Transverse colon (tissue), 4 donors: Measurements from ENCODE around the gene NHLRC4.

Experiments
- CTCF ChIP-seq, 5 experiments: fragments of 200-600 bp in 3 of 5; fragments of 450-650 bp in 2 of 5; sonication (generic) in 3 of 5; IDR thresholded peaks; 1 replicate in 2 of 5; 2 replicates in 3 of 5; pipeline ENCODE4 v1.5.1; 2016 to 2017; ENCODE audit warnings: antibody characterized with exemption in 5 of 5, inconsistent platforms in 3 of 5, mild to moderate bottlenecking in 2 of 5, moderate library complexity in 1 of 5
- EP300 ChIP-seq: sonication (generic); formaldehyde crosslinking; IDR thresholded peaks from one replicate; pipeline ENCODE4 v1.6.1; 2017; ENCODE audit warnings: antibody characterized with exemption, low read depth
- POLR2A ChIP-seq: fragments of 450-650 bp; IDR thresholded peaks from one replicate; pipeline ENCODE4 v1.6.1; 2016; ENCODE audit warnings: antibody characterized with exemption, mild to moderate bottlenecking, moderate library complexity
- POLR2AphosphoS5 ChIP-seq, 3 donors: sonication (generic); formaldehyde crosslinking; IDR thresholded peaks; one replicate each; pipeline ENCODE4 v1.6.1; 2016; ENCODE audit warnings: antibody characterized with exemption in 3 of 3

DNA sequence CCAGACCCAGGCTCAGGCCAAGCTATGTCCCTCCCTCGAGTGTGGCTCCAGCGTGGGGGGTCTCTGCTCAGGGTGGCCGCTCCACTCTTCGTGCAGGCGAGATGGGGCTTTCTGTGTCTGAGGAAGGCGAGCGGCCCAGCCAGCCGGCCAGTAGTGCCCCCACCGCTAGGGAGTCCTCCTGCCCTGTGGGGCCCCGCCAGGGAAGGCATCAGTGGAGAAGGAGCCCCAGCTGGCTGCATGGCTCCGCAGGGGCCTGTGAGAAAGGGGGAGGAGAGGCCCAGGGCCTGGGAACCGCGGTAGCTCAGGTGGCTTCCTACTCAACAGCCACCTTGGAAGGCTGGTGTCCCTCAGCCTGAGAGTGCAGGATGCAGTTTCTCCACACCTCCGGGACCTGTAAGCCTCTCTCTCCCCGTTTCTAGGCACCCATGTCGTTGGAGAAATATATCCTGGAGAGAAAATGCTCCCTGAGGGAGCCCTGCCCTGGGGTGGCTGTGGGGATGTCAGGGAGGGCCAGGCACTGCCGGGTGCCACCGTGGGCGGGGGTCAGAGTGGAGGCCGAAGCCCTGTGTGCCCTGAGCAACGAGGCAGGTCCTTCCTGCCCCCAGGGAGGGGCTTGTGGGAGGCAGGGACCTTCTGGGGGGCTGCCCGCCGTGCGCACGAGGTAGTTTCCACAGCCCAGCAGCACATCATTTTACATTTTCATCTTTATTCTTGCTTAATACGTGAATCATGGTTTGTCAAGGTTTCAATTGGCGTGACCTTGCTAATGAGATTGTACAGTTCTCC, 6.3 kb downstream of the NHLRC4 start:
- no peak for TF ChIP-seq CTCF (IDR thresholded peaks at IDR 0.05)
- TF ChIP-seq POLR2AphosphoS5 (IDR thresholded peaks at IDR 0.05): no peak
- TF ChIP-seq POLR2A: no peak
- TF ChIP-seq EP300: no peak
